ENCODE measurements around the gene AGTR1.

Gene AGTR1

GRCh38 chr3:148697306-148698189 lies at the start of gene AGTR1:
Gene AGTR1 (plus strand): TSS chr3:148697903. CDS start chr3:148741036, 43,133 bp downstream.
- no peak for DNase-seq

- DNase-seq: no peak
Measured at GRCh38 chr3:148648685-148649352, 48.9 kb upstream of the AGTR1 start.

GRCh38 chr3:148651549-148651948 lies 46.2 kb upstream of the AGTR1 start:
- no peak for DNase-seq

- no peak for DNase-seq
Measured at GRCh38 chr3:148654433-148654832, 43.3 kb upstream of the AGTR1 start.

- no peak for DNase-seq
Measured at GRCh38 chr3:148657470-148657869, 40.2 kb upstream of the AGTR1 start.

- DNase-seq: no peak
Measured at GRCh38 chr3:148659512-148659911, 38.2 kb upstream of the AGTR1 start.

GRCh38 chr3:148680289-148680688 lies 17.4 kb upstream of the AGTR1 start:
- DNase-seq: no peak

GRCh38 chr3:148681080-148681479 lies 16.6 kb upstream of the AGTR1 start:
- DNase-seq: no peak

GRCh38 chr3:148682997-148683396 lies 14.7 kb upstream of the AGTR1 start:
- no peak for DNase-seq

GRCh38 chr3:148694116-148694515 lies 3.6 kb upstream of the AGTR1 start:
- no peak for DNase-seq

GRCh38 chr3:148698190-148698810 lies 597 bp downstream of the AGTR1 start:
- no peak for DNase-seq

GRCh38 chr3:148705314-148705713 lies 7.6 kb downstream of the AGTR1 start:
- no peak for DNase-seq

GRCh38 chr3:148707601-148708380 lies 10.1 kb downstream of the AGTR1 start:
- DNase-seq: no peak

- no peak for DNase-seq
Measured at GRCh38 chr3:148708409-148708808, 10.7 kb downstream of the AGTR1 start.

- no peak for DNase-seq
Measured at GRCh38 chr3:148709560-148710253, 12.0 kb downstream of the AGTR1 start.

- DNase-seq: no peak
Measured at GRCh38 chr3:148710665-148711064, 13.0 kb downstream of the AGTR1 start.

- DNase-seq: no peak
Measured at GRCh38 chr3:148711981-148712666, 14.4 kb downstream of the AGTR1 start.

GRCh38 chr3:148714521-148714920 lies 16.8 kb downstream of the AGTR1 start:
- no peak for DNase-seq

GRCh38 chr3:148716657-148717056 lies 19.0 kb downstream of the AGTR1 start:
- no peak for DNase-seq

- DNase-seq: no peak
Measured at GRCh38 chr3:148717885-148718561, 20.3 kb downstream of the AGTR1 start.
